ENCODE measurements around the gene EFNA1. TPM values are rescaled to one million over a fixed set of nuclear protein-coding genes. Genes with fewer than 3 reads are reported as not detected.

EFNA1 gene
- total and polyA plus RNA-seq, 2 experiments from 2014 or later: 3.2 to 5.1 TPM

- TF ChIP-seq, protein P1, sequence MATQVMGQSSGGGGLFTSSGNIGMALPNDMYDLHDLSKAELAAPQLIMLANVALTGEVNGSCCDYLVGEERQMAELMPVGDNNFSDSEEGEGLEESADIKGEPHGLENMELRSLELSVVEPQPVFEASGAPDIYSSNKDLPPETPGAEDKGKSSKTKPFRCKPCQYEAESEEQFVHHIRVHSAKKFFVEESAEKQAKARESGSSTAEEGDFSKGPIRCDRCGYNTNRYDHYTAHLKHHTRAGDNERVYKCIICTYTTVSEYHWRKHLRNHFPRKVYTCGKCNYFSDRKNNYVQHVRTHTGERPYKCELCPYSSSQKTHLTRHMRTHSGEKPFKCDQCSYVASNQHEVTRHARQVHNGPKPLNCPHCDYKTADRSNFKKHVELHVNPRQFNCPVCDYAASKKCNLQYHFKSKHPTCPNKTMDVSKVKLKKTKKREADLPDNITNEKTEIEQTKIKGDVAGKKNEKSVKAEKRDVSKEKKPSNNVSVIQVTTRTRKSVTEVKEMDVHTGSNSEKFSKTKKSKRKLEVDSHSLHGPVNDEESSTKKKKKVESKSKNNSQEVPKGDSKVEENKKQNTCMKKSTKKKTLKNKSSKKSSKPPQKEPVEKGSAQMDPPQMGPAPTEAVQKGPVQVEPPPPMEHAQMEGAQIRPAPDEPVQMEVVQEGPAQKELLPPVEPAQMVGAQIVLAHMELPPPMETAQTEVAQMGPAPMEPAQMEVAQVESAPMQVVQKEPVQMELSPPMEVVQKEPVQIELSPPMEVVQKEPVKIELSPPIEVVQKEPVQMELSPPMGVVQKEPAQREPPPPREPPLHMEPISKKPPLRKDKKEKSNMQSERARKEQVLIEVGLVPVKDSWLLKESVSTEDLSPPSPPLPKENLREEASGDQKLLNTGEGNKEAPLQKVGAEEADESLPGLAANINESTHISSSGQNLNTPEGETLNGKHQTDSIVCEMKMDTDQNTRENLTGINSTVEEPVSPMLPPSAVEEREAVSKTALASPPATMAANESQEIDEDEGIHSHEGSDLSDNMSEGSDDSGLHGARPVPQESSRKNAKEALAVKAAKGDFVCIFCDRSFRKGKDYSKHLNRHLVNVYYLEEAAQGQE (IDR thresholded peaks at IDR 0.05; ENCODE audit: unreplicated experiment): no peak
- TF ChIP-seq ZNF114 (CRISPR knock-in tag; IDR thresholded peaks at IDR 0.05): no peak
- TF ChIP-seq STAT1 (IDR thresholded peaks at IDR 0.05; ENCODE audit: unreplicated experiment): no peak
- TF ChIP-seq EZH2 (IDR thresholded peaks at IDR 0.05; ENCODE audit: low read depth, unreplicated experiment): no peak
Observed at GRCh38 chr1:155175927-155176371, 48.3 kb downstream of the EFNA1 start (continued).

GRCh38 chr1:155176544-155177071 lies 48.9 kb downstream of the EFNA1 start:
- H4K20me1 ChIP-seq (replicated peaks; ENCODE audit: insufficient read depth): no peaks in the 10 kb centered on the region
- DNase-seq (ENCODE audit: low spot score): peak; percentile 80

More at GRCh38 chr1:155176544-155177071, 48.9 kb downstream of the EFNA1 start:
- peaks cover 4% of the 10 kb centered on the region for H3K9me3 Mint-ChIP-seq
- H3K4me3 Mint-ChIP-seq: peak overlapping the region; percentile 28
- H3K4me3 ChIP-seq: no peak overlapping the region
- no peaks in the 10 kb centered on the region for H3K27me3 ChIP-seq (ENCODE audit: insufficient read depth)
- peaks cover 13% of the 10 kb centered on the region for H3K79me2 ChIP-seq (replicated peaks; ENCODE audit: insufficient read depth)
- peaks cover 47% of the 10 kb centered on the region for H3K36me3 Mint-ChIP-seq (ENCODE audit: low read depth)
- no peak overlapping the region for H3K4me2 ChIP-seq
- no peak overlapping the region for H3K27ac Mint-ChIP-seq
- H2AFZ ChIP-seq: no peak overlapping the region
- peaks cover 20% of the 10 kb centered on the region; the same call in 1 of the 2 replicates for H3K36me3 ChIP-seq (ENCODE audit: insufficient read depth)
- peaks cover 18% of the 10 kb centered on the region for H3K27me3 Mint-ChIP-seq (ENCODE audit: insufficient read depth, low read depth, poor library complexity)
- H3F3A ChIP-seq (replicated peaks; ENCODE audit: low read depth): peaks cover 21% of the 10 kb centered on the region
- TF ChIP-seq POLR2AphosphoS5 (IDR thresholded peaks at IDR 0.05; ENCODE audit: low read depth): no peak
- TF ChIP-seq ETS1 (IDR thresholded peaks at IDR 0.05): no peak
- TF ChIP-seq, protein P2, sequence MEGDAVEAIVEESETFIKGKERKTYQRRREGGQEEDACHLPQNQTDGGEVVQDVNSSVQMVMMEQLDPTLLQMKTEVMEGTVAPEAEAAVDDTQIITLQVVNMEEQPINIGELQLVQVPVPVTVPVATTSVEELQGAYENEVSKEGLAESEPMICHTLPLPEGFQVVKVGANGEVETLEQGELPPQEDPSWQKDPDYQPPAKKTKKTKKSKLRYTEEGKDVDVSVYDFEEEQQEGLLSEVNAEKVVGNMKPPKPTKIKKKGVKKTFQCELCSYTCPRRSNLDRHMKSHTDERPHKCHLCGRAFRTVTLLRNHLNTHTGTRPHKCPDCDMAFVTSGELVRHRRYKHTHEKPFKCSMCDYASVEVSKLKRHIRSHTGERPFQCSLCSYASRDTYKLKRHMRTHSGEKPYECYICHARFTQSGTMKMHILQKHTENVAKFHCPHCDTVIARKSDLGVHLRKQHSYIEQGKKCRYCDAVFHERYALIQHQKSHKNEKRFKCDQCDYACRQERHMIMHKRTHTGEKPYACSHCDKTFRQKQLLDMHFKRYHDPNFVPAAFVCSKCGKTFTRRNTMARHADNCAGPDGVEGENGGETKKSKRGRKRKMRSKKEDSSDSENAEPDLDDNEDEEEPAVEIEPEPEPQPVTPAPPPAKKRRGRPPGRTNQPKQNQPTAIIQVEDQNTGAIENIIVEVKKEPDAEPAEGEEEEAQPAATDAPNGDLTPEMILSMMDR (conservative IDR thresholded peaks at IDR 0.05; ENCODE audit: low read depth in 2 of 2): peak; percentile 77 to 91
- no peak for TF ChIP-seq CREB1 (CRISPR knock-in tag; IDR thresholded peaks at IDR 0.05; ENCODE audit: low read depth)
- ATAC-seq: peak; percentile 10
- peaks cover 18% of the 10 kb centered on the region for H3K4me1 ChIP-seq (ENCODE audit: insufficient read depth)
- peaks cover 25% of the 10 kb centered on the region for H3K4me1 Mint-ChIP-seq
- no peak overlapping the region for H3K27ac ChIP-seq (ENCODE audit: low read depth)
- H3K9me2 ChIP-seq (ENCODE audit: insufficient read depth): no peaks in the 10 kb centered on the region

Data from GM23338 (cell line).